Measurements from ENCODE around the gene HAGH.

DNA sequence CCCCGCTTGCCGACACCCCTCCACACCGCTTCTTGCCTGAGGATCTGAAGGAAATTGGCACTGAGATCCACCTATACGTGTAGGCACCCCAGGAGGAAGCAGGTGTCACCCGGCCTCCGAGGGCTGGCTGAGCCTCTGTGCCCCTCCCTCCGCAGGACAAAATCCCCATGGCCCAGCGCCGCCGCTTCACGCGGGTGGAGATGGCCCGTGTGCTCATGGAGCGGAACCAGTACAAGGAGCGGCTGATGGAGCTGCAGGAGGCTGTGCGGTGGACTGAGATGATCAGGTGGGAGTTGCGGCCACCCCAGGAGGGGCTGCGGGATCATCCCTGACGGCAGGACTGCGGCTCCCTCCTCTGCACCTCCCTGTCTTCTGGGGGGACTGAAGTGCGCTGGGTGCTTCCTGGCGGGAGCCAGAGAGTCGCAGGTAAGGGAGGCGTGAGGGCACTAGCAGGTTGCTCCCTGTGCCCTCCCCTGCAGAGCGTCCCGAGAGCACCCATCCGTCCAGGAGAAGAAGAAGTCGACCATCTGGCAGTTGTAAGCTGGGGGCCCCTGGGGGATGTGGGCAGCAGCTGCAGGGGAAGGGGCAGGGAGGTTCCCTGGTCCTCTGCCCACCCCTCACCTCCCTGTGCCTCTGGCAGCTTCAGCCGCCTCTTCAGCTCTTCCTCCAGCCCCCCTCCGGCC, 64.3 kb downstream of the HAGH start:
- no peak for TF ChIP-seq CTCF (IDR thresholded peaks at IDR 0.05)
- TF ChIP-seq POLR2A (IDR thresholded peaks at IDR 0.05) = no peak
